UCSD-AML1 (cell line): ENCODE measurements around the gene FAP.

Experiments used
- DNase-seq: peaks from one replicate; lab custom pipeline; 2025; ENCODE audit not compliant: unreplicated experiment; lab: John Stamatoyannopoulos, UW

Gene FAP

GRCh38 chr2:162188451-162188850 is 54.8 kb downstream of the FAP start:
- DNase-seq = no peak

GRCh38 chr2:162185541-162186232 is 57.6 kb downstream of the FAP start:
- no peak for DNase-seq

- no peak for DNase-seq
These were observed 58.3 kb downstream of the FAP start for GRCh38 chr2:162184821-162185450.

GRCh38 chr2:162184359-162184758 is 58.9 kb downstream of the FAP start:
- no peak for DNase-seq

- DNase-seq = no peak
These were observed 60.9 kb downstream of the FAP start for GRCh38 chr2:162182395-162182794.

- DNase-seq = no peak
These were observed 65.9 kb downstream of the FAP start for GRCh38 chr2:162177301-162177700.

GRCh38 chr2:162175714-162176113 is 67.5 kb downstream of the FAP start:
- DNase-seq = no peak

- no peak for DNase-seq
These were observed 68.5 kb downstream of the FAP start for GRCh38 chr2:162174746-162175145.

- DNase-seq = no peak
These were observed 70.4 kb downstream of the FAP start for GRCh38 chr2:162172802-162173370.

GRCh38 chr2:162166745-162167144 is 76.5 kb downstream of the FAP start:
- DNase-seq = no peak

GRCh38 chr2:162166174-162166573 is 77.1 kb downstream of the FAP start:
- DNase-seq = no peak

GRCh38 chr2:162164802-162165201 is 78.4 kb downstream of the FAP start:
- DNase-seq = no peak

- no peak for DNase-seq
These were observed 83.8 kb downstream of the FAP start for GRCh38 chr2:162159446-162159845.

- no peak for DNase-seq
These were observed 87.1 kb downstream of the FAP start for GRCh38 chr2:162156149-162156548.

- DNase-seq = no peak
These were observed 88.2 kb downstream of the FAP start for GRCh38 chr2:162155093-162155492.

- peak; percentile 23 for DNase-seq
These were observed 89.5 kb downstream of the FAP start for GRCh38 chr2:162153608-162154224.

GRCh38 chr2:162152147-162152546 is 91.1 kb downstream of the FAP start, which contains the start of gene GCG:
GCG (minus strand) TSS chr2:162152247; CDS start chr2:162149178, 3,069 bp downstream.
- no peak for DNase-seq

GRCh38 chr2:162149940-162150339 is 93.3 kb downstream of the FAP start:
- DNase-seq = no peak

- DNase-seq = no peak
These were observed 93.8 kb downstream of the FAP start for GRCh38 chr2:162149466-162149865.

GRCh38 chr2:162148956-162149355 is 94.3 kb downstream of the FAP start:
- DNase-seq = no peak

GRCh38 chr2:162143969-162144368 is 99.3 kb downstream of the FAP start:
- no peak for DNase-seq

GRCh38 chr2:162138310-162138709 is 104.9 kb downstream of the FAP start:
- DNase-seq = no peak
